ENCODE measurements around the gene CCSER1. TPM values are rescaled to one million over a fixed set of nuclear protein-coding genes. Genes with fewer than 3 reads are reported as not detected.
"Not testable (repeated sequence)": the region's sequence is repeated elsewhere in the genome, so short reads cannot be mapped to it uniquely, and the experiment has no call there.

CCSER1 gene
- total RNA-seq, 1 donor = under 0.01 TPM

DNA sequence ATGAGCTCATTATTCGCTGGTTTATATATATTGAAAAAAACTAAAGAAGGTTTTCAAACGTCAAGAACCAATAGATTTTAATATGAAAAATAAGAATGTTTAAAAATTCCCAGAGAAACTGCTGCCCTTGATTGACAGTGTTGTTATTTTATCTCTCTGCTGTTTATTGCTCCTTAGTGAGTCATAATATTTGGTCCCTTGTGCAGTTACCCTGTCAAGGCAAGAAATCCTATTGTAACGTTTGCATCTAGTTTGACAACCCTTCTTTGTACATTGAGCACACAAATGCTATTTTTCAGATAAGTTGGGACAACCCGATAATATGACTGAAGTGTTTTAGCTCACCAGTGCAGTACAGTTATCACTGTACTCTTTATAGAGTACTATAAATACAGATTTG lies 349.4 kb downstream of the CCSER1 start:
- DNase-seq (ENCODE audit: low read depth) = no peak
- TF ChIP-seq CTCF (IDR thresholded peaks at IDR 0.05; ENCODE audit: insufficient read depth, low read length) = no peak
- H3K4me3 ChIP-seq (ENCODE audit: low read depth, low read length) = no peak overlapping the region

DNA sequence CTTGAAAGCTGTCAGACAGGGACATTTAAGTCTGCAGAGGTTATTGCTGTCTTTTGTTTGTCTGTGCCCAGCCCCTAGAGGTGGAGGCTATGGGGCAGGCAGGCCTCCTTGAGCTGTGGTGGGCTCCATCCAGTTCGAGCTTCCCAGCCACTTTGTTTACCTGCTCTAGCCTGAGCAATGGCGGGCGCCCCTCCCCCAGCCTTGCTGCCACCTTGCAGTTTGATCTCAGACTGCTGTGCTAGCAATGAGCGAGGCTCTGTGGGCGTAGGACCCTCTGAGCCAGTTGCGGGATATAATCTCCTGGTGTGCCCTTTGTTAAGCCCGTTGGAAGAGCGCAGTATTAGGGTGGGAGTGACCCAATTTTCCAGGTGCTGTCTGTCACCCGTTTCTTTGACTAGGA lies 357.7 kb downstream of the CCSER1 start:
- not testable (repeated sequence) for DNase-seq (ENCODE audit: low read depth); H3K4me3 ChIP-seq (ENCODE audit: low read depth, low read length)

- H3K4me3 ChIP-seq (ENCODE audit: low read depth, low read length) = no peak overlapping the region
- DNase-seq (ENCODE audit: low read depth) = no peak
- TF ChIP-seq CTCF (IDR thresholded peaks at IDR 0.05; ENCODE audit: insufficient read depth, low read length) = no peak
These were observed 359.2 kb downstream of the CCSER1 start for GRCh38 chr4:90486346-90486745.

DNA sequence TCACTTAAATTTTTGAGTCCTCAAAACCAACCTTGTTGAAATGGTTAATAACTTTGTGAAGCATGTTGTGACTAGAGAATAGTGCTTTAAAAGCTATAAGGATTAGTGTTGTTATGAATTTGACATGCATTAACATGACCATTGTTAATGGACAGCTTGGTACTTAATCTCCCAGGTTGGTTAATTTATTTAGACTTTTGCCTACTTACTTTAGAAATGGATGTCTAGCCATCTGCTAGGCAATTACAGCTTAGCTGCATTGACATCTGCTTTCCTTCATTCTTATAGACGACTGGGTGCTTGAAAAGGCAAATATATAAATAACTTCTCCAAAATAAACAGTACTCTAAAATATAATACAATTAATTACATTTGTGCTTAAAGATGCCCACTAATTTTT lies 368.0 kb downstream of the CCSER1 start:
- no peak for TF ChIP-seq CTCF (IDR thresholded peaks at IDR 0.05; ENCODE audit: insufficient read depth, low read length)
- no peak for DNase-seq (ENCODE audit: low read depth)
- H3K4me3 ChIP-seq (ENCODE audit: low read depth, low read length) = no peak overlapping the region

DNA sequence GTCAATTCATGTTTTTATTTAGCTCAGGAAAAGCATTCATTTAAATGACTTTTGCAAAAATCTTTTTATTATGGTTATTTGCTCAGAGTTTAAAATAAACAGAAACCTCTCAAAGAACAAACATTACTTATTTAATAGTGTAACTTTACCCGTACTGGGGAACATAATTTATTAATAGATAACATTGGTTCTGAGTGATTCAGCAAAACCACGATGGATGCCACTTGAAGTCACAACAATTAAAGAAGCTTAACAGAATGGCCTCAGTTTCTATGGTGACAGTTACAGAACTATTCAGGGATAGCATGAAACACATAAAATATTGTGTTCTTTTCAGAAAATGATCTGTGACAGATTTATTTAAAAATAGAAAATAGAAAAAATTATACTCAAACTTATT lies 368.7 kb downstream of the CCSER1 start:
- H3K4me3 ChIP-seq (ENCODE audit: low read depth, low read length) = no peak overlapping the region
- DNase-seq (ENCODE audit: low read depth) = no peak
- TF ChIP-seq CTCF (IDR thresholded peaks at IDR 0.05; ENCODE audit: insufficient read depth, low read length) = no peak

DNA sequence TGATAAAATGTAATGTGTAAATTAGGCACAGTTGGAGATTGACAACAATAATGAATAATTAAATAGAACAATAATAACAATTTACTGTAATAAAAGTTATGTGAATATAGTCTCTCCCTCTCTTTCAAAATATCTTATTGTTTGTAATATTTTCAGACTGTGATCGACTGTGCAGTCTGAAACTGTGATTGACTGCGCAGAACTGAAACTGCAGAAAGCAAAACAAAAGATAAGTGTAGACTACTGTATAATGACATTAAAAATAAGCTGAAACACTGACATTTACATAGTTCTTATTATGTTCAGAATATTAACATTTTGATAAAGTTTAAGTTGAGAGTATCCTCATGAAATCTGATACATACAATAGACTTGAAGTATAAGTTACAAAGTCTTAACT lies 371.0 kb downstream of the CCSER1 start:
- no peak for TF ChIP-seq CTCF (IDR thresholded peaks at IDR 0.05; ENCODE audit: insufficient read depth, low read length)
- H3K4me3 ChIP-seq (ENCODE audit: low read depth, low read length) = no peak overlapping the region
- no peak for DNase-seq (ENCODE audit: low read depth)

DNA sequence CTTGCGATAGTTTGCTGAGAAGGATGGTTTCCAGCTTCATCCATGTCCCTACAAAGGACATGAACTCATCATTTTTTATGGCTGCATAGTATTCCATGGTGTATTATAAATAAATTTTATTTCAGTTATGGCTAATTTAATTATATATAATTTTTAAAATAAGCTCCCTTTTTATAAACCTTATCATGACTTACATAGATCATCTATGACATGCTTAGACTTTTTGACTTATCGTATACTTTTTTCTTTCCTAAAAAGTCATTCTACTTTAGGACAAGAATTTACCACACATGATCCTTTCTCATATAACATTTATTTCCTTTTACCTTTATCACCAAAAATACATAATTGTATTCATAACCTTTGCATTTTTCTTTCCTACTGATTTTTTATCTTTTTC lies 376.5 kb downstream of the CCSER1 start:
- no peak for DNase-seq (ENCODE audit: low read depth)
- TF ChIP-seq CTCF (IDR thresholded peaks at IDR 0.05; ENCODE audit: insufficient read depth, low read length) = no peak

More for the DNA sequence above, 376.5 kb downstream of the CCSER1 start:
- H3K4me3 ChIP-seq (ENCODE audit: low read depth, low read length) = no peak overlapping the region

Data from fibroblast of the aortic adventitia (primary cell).